Glomerular visceral epithelial cell (primary cell): ENCODE measurements around the gene RTP5.
A peak's percentile ranks its signal among the peaks of the same experiment; 100 is the strongest.

Source experiments
- DNase-seq: peaks from one replicate; pipeline ENCODE4 v3.0.0-alpha.2; 2016; ENCODE audit errors: extremely low spot score

RTP5 gene

GRCh38 chr2:241870611-241871537 lies 1.3 kb downstream of the RTP5 start:
- DNase-seq, result no peak

DNA sequence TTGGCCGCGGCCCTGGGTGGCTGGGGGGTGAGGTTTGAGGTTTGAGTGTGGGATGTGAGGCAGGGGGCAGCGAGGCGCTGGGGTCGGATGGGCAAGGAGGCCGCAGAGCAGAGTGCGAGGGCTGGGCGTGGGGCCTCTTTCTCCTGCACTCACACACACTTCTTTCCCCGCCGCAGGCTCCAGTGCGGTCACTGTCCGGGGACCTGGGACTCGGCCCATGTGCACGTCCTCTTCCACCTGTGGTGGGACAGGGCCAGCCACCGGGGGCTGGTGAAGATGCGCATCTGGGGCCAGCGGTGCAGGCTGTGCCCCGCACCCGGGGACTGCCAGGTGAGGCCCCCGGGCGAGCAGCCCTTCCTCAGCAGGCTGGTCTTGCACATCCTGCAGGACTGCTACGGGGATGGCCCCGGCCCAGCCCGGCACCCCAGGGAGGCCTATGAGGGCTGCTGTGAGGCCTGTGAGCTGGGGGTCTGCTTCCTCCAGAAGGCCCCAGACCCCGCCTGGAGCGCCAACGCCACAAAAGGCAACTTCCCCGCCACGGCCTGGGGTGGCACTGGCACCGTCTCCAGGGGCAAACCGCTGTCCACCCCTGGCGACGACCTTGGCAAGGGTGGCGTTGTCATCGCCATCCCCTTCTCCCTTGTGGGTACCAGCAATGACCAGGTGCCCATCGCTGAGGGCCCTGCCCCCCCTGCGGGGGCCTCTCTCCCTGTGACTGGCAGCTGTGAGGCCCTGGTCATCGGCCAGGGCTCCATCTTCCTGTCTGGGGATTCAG lies 2.2 kb downstream of the RTP5 start:
- no peak for DNase-seq

DNA sequence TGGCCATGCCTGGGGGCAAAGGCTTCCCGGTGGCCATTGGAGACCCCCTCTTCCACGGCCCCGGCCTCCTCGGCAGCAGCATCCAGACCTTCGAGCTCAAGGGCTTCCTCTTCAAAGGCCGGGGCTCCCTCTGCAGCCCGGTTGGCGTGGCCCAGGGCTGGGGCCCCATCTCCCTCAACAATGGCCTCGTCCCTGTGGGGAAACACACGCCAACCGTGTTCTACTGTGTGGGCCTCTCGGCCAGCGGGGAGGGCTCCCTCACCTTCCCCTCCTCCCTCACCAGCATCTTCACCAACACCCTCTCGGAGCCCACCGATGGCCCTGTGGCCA lies 2.7 kb downstream of the RTP5 start:
- no peak for DNase-seq

DNA sequence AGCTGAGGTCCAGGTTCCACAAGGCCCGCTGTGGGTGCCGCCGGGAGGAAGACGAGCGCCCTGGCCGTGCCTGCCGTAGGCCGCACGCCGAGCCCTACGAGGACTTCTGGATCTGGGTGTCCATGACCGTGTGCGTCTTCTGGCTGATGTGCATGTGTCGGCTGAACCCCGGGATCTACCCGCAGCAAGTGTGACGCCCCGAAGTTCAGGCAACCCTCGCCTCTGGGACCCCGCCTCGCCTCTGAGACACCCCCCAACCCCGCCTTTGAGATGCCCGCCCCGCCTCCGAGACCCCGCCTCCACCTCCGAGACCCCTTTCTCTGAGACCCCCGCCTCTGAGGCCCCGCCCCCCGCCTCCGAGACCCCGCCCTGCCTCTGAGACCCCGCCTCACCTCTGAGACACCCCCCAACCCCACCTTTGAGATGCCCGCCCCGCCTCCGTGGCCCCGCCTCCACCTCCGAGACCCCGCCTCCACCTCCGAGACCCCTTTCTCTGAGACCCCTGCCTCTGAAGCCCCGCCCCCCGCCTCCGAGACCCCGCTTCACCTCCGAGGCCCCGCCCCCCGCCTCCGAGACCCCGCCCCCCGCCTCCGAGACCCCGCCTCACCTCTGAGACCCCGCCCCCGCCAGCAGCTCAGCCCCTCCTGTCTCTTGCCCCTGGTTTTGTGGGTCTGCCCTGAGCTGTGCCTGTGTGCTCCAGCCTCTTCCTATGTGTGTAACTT lies 3.7 kb downstream of the RTP5 start:
- no peak for DNase-seq

GRCh38 chr2:241873803-241874110 lies 4.2 kb downstream of the RTP5 start:
- DNase-seq, result no peak

GRCh38 chr2:241874277-241874925 lies 4.9 kb downstream of the RTP5 start:
- DNase-seq, result no peak

DNA sequence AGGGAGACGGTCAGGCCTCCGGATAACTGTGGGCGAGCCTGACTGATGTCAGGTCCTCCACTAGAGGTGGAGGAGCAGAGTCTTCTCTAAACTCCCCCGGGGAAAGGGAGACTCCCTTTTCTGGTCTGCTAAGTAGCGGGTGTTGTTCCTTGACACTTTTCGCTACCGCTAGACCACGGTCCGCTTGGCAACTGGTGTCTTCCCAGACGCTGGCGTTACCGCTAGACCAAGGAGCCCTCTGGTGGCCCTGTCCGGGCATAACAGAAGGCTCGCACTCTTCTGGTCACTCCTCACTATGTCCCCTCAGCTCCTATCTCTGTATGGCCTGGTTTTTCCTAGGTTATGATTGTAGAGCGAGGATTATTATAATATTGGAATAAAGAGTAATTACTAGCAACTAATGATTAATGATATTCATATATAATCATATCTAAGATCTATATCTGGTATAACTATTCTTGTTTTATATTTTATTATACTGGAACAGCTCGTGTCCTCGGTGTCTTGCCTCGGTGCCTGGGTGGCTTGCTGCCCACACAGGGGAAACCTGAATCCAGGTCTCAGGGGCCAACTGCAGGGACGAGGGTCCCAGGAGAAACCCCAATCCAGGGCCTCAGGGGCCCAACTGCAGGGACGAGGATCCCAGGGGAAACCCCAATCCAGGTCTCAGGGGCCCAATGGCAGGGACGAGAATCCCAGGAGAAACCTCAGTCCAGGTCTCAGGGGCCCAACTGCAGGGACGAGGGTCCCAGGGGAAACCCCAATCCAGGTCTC lies 6.4 kb downstream of the RTP5 start:
- DNase-seq, result peak; percentile 36

- DNase-seq, result no peak
Observed at GRCh38 chr2:241876528-241877196, 7.1 kb downstream of the RTP5 start.

DNA sequence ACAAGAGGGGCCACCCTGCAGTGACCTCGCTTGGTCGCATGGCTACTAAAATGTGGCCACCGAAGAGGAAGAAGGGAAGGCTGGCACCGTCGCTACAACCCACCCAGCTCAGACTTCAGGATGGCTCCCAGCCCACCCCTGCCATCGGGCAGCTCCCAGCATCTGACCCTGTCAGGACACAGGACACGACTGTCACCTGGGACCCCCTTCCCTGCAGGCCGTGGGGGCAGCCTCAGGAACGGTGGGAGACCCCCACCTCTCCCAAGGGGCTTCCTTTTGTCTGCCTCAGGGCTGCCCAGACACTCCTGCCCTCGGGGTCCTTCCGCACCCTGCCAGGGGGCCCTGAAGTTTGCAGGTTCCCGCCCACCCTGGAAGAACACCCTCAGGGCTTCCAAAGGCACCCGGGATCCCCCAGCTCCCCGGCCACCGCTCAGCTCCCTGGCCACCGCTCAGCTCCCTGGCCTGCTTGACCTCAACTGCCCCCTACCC lies 7.7 kb downstream of the RTP5 start:
- DNase-seq, result no peak

DNA sequence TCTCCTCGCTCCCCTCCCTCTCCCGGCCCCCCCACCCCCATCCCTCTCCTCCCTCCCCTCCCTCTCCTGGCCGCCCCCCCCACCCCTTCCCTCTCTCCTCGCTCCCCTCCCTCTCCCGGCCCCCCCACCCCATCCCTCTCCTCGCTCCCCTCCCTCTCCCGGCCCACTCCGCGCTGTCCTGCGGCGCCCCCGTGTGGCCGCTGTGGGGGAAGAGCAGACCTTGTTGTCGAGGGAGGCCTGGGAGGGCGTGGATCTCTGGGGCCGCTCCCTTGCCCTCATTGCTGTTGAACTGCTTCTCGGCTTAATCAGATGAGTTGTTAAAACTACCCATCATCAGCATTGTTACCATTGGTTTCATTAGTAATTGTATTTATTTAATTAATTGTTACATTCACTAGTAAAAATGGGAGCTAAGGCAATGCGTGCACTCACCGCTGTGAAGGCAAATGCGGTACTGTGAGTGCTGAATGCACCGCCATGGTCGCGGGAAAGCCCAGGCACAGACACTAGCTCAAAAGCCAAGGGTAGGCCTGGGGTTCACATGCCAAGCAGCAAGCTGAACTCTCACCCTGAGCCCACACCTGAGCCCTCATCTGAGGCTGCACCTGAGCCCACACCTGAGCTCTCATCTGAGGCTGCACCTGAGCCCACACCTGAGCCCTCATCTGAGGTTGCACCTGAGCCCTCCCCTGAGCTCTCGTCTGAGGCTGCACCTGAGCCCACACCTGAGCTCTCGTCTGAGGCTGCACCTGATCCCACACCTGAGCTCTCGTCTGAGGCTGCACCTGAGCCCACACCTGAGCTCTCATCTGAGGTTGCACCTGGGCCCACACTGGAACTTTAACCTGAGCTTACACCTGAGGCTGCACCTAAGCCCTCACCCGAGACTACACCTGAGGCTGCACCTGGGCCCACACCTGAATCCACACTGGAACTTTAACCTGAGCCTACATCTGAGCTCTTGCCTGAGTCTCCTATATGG lies 8.8 kb downstream of the RTP5 start:
- DNase-seq, result peak; percentile 61

DNA sequence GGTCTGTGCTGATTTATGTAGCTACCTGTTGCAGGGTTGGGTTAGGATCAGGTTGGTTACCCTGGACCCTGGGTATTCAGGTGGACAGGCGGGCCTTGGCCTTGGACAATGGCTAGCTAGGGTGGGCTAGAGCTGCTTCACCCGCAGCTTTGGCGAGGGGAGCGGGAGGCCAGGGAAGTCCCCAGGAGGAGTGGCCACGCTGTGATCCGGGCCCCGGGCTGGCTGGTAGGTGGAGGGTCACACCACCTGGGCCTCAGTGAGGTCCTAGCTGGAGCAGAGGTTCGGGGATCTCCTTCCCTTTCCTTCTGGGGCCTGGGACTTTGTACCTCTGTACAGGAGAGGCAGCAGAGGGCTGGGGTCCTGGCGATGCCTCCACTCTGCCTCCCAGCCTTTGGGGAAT lies 9.8 kb downstream of the RTP5 start:
- no peak for DNase-seq

- DNase-seq, result no peak
Observed at GRCh38 chr2:241880311-241881073, 11.0 kb downstream of the RTP5 start.

- no peak for DNase-seq
Observed at GRCh38 chr2:241882091-241882625, 12.6 kb downstream of the RTP5 start.

DNA sequence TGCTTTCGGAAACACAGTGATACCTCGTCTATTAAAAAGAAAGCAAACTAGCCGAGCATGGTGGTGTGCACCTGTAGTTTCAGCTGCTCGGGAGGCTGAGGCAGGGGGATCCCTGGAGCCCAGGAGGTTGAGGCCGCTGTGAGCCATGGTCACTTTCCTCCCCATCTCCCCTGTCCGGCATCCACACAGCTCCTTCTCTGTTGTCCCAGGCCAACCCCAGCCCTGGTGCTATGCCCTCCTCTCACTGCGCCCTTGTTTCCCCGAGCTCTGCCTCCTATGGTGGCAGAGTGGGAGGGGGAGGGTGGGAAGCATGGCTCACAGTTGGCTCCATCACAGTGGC lies 15.4 kb downstream of the RTP5 start:
- no peak for DNase-seq

DNA sequence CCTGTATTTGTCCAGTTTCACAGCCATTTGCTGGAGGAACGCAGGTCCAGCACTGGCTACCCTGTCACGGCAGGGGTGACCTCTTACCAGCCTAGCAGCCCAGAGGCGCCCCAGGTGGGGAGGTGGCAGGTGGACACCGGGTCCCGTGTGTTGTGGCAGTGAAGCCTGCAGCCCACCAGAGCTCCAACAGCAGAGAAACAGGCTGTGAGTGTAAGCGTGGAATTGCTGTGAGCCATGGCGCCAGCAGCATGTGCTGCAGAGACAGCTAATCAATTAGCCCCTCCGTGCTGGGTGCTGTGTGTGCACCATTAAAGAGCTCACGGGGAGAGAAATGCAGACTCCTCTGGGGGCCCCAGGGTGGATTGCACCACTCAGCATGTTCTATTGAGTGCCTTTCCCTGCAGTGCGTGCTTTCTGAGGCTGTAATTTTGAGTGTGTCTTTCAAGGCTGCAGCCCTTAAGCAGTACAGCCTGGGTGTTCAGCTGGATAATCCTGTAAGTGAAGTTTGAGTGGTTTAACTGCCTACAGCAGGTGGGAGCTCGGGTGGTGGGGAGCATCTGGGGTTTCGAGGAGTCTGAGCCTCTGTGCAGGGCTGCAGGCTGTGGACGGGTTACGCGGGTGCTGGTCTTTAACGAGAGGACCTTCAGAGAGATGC lies 15.9 kb downstream of the RTP5 start:
- DNase-seq, result no peak

DNA sequence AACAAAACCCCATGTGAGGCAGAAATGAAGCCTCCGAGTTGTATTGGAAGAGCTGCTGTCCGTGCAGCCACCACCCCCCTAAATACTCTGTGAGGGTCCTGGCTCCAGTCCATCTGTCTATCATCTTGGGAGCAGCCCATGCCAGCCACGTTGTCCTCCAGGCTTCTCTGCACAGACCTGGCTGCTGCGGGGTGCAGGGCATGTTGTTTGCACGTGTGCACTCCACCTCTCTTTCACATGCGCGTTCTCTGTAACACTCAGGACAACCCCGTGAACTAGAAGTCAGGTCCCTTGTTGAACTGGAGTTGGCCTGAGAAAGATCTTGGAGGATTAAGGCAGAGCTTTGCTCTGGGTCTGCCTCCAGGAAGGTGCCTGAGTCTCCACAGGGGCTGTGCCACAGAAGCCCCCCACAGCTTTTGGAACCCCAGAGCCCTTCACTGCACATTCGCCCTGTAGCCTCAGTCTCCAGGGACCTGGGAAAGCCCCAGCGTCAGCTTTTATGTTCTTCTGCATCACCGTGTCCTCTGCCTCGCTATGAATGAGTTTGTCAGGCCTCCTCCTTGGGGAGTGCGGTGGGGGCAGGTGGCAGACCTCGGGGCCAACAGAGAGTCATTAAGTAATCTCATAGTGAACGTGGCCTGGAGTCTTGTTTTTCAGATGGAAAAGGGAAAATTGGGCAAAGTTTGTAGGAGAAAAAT lies 16.6 kb downstream of the RTP5 start:
- no peak for DNase-seq

DNA sequence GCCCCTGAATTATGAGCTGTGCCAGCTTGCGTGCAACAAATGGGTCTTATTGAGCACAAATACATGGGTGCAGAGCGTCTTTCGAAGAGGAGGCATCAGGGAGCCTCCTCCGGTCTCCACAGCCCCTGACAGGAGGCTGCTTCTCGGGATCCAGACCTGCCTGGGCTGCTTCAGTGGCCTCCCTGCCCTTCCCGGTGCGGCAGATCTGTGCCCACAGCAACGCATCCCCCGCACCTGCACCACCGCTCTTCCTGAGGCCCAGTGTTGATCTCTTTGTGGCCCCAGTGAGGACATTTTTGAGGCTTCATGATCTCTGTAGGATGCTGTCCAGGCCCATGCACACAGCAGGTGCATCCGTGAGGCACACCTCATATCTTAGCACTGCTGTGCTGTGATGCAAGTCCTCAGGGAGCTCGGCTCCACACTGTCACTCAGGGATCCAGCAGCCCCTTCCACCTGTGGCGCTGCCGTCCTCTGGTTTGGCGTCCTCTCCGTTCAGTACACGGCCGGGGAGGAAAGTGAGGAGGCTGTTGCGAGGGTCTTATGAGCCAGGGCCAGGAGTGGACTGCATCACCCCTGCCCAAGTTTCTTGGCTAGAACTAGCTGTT lies 17.4 kb downstream of the RTP5 start:
- DNase-seq, result no peak
